NCI-H748 (cell line): ENCODE data around the gene RILPL2.
A peak's percentile ranks its signal among the peaks of the same experiment; 100 is the strongest.
"Not testable (repeated sequence)": the region's sequence is repeated elsewhere in the genome, so short reads cannot be mapped to it uniquely, and the experiment has no call there.

Experiments
- DNase-seq: peaks from one replicate; lab custom pipeline; 2025; ENCODE audit not compliant: unreplicated experiment; lab: John Stamatoyannopoulos, UW

Gene RILPL2

DNA sequence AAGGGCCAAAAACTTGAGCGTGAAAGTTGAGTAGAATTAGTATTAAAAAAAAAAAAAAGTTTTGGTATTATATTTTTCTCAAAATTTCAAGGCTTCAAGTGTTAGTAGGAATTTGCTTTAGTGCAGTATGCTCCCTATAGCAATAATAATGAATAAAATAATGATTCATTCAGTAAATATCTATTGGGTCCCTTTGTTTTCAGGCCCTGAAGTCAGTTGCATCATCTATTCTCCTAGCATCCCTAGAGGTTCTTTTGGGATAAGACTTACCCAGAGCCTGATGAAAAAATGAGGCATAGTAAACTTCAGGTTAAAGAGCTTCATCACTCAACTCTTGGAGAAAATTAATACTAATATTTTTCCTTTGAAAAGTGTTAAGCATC lies 51.5 kb downstream of the RILPL2 start:
- DNase-seq: no peak

DNA sequence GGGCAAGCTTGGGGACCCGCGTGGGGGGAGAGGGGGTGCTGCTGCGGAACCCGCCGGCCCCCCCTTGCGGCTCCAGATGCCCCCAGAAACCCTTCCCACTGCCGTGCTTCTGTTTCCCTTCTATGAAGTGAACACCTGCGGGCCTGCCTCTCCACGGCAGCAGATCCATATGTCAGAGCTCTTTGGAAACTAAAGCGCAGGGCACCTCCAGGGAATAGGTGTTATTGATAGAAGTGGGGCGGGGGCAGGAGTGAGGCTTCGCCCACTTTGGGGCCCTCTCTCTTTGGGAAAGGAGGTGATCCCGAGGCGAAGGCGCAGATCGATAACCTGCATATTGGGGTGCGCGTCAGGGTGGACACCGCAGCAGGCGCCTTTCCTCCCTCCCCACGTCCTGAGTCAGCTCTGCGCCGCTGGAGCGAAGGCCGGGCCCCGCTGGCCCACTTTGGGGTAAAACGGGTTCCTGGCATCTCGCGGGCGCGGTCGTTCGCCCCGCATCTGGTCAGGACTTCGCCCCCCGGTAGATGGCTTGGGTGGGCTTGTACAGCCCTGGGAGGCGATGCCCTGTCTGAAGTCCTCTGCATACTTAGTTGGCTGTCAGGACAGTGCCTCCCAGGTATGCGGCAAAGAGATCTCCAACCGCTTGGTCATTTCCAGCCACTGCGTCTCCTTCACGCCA lies 52.0 kb downstream of the RILPL2 start:
- DNase-seq: peak; percentile 64

DNA sequence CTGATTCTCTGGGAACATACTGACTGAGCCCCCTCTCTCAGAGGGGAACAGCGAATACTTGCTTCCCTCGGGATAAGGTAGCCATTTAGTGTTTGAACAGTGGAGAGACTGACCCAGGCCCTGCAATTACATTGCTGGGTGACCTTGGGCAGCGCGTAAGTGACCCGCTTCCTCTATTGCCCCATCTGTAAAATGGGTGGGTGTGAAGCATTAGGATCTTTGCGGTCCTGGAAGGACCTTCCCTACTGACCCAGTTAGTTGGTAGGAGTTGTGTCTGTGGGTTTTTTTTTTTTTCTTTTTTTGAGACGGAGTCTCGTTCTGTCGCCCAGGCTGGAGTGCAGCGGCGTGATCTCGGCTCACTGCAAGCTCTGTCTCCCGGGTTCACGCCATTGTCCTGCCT lies 53.8 kb downstream of the RILPL2 start:
- no peak for DNase-seq

DNA sequence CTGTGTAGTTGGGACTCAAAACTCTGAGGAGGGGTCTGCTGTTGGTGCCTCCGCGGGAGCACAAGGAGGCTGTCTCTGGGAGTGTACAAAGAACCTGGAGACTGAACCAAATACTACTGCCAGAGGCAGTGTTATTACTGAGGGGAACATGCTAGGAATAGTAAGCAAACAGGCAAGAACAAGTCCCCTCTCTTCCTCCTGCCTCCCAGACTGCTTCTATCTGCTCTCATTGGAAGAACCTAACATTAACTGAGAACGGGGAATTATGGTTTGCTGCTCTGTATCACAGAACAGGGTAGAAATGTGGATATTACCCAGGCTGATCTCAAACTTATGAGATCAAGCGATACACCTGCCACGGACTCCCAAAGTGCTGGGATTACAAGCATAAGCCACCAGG lies 57.1 kb downstream of the RILPL2 start:
- DNase-seq: no peak

DNA sequence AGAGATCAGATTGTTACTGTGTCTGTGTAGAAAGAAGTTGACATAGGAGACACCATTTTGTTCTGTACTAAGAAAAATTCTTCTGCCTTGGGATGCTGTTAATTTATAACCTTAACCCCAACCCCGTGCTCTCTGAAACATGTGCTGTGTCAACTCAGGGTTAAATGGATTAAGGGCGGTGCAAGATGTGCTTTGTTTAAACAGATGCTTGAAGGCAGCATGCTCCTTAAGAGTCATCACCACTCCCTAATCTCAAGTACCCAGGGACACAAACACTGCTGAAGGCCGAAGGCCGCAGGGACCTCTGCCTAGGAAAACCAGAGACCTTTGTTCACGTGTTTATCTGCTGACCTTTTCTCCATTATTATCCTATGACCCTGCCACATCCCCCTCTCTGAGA lies 64.1 kb downstream of the RILPL2 start:
- not testable (repeated sequence) for DNase-seq

DNA sequence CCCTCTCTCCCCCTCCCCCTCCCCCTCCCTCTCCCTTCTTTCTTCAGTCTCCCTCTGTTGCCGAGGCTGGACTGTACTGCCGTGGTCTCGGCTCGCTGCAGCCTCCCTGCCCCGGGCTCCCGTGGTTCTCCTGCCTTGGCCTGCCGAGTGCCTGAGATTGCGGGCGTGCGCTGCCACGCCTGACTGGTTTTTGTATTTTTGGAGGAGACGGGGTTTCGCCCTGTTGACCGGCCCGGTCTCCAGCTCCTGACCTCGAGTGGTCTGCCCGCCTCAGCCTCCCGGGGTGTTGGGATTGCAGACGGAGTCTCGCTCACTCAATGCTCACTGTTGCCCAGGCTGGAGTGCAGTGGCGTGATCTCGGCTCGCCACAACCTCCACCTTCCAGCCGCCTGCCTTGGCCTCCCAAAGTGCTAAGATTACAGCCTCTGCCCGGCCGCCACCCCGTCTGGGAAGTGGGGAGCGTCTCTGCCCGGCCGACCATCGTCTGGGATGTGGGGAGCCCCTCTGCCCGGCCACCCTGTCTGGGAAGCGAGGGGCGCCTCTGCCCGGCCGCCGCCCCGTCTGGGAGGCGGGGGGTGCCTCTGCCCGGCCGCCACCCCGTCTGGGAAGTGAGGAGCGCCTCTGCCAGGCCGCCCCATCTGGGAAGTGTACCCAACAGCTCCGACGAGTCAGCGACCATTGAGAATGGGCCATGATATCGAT lies 64.7 kb downstream of the RILPL2 start:
- DNase-seq: not testable (repeated sequence)

DNA sequence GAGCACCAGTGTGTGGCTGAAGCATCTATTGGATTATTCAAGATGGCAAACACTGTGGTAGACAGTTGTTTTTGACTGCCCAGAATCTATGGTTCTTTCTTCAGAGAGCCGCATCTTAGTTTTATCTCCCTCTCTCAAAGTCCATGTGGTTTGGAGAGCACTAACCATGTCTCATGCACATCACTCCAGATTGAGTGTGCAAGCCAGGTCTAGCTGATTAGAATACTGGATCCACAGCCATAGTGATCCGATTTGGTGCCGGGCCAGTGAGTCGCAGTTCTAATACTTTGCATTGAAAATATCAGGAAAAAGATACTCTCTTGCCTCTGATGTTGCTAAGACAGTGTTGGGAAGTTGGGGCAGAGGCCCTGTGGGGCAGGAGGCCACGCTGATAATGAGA lies 67.3 kb downstream of the RILPL2 start:
- DNase-seq: no peak

DNA sequence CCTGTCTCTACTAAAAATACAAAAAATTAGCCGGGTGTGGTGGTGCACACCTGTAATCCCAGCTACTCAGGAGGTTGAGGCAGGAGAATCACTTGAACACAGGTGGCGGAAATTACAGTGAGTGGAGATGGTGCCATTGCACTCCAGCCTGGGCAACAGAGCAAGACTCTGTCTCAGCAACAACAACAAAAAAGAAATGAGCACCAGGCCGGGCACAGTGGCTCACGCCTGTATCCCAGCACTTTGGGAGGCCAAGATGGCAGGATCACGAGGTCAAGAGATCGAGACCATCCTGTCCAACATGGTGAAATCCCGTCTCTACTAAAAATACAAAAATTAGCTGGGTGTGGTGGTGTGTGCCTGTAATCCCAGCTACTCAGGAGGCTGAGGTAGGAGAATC lies 68.1 kb downstream of the RILPL2 start:
- DNase-seq: not testable (repeated sequence)

DNA sequence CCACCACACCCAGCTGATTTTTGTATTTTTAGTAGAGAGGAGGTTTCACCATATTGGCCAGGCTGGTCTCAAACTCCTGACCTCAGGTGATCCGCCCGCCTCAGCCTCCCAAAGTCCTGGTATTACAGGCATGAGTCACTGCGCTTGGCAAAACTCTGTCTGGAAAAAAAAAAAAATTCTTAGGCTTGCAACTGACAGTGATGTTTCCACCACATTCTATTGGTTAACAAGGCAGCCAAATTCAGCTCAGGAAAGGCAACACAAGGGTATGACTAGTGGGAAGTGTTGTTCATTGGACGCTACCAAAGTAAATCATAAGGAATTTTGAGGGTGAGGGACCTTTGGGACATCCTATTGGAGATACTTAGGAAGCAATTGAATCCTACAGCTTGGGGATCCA lies 69.0 kb downstream of the RILPL2 start:
- no peak for DNase-seq
